Measurements from ENCODE around the gene ICAM1.

- TF ChIP-seq ZNF70 (CRISPR knock-in tag; IDR thresholded peaks at IDR 0.05) (no peak), ZNF8 (CRISPR knock-in tag; IDR thresholded peaks at IDR 0.05) (no peak), ZFP30 (CRISPR knock-in tag; IDR thresholded peaks at IDR 0.05) (no peak), ZFP3 (CRISPR knock-in tag; IDR thresholded peaks at IDR 0.05) (no peak), BACH2 (CRISPR knock-in tag; IDR thresholded peaks at IDR 0.05; ENCODE audit: borderline replicate concordance) (no peak), GLIS3 (CRISPR knock-in tag; IDR thresholded peaks at IDR 0.05) (no peak), OSR1 (CRISPR knock-in tag; IDR thresholded peaks at IDR 0.05) (no peak), CREB5 (CRISPR knock-in tag; IDR thresholded peaks at IDR 0.05; ENCODE audit: low read depth) (no peak), PATZ1 (CRISPR knock-in tag; IDR thresholded peaks at IDR 0.05; ENCODE audit: borderline replicate concordance) (no peak), SNAI2 (CRISPR knock-in tag; IDR thresholded peaks at IDR 0.05) (no peak), TCF4 (CRISPR knock-in tag; IDR thresholded peaks at IDR 0.05; ENCODE audit: borderline replicate concordance) (no peak), ISL1 (CRISPR knock-in tag; IDR thresholded peaks at IDR 0.05) (no peak), ESRRG (CRISPR knock-in tag; IDR thresholded peaks at IDR 0.05) (no peak), TOX (CRISPR knock-in tag; IDR thresholded peaks at IDR 0.05; ENCODE audit: borderline replicate concordance) (no peak)
Measured at GRCh38 chr19:10333758-10334587, 63.1 kb downstream of the ICAM1 start.

Data from SK-N-SH treated with all-trans-retinoic acid at 6 μM for 48 hours (cell line).